Fibroblast of pulmonary artery (primary cell): Measurements from ENCODE around the gene YPEL4.

Experiments
- DNase-seq: peaks from one replicate; pipeline ENCODE4 v3.0.0-alpha.2; 2010; ENCODE audit warnings: low read depth
- H3K4me3 ChIP-seq: replicated peaks from 2 replicates; pipeline ENCODE4 v1.5.1; 2011; ENCODE audit warnings: low read depth, mild to moderate bottlenecking, control low read depth, low read length, moderate library complexity
- TF ChIP-seq, protein P1 (sequence below): IDR thresholded peaks from 2 replicates; pipeline ENCODE4 v1.5.1; 2011; ENCODE audit warnings: mild to moderate bottlenecking, control low read depth, low read length, inconsistent platforms; ENCODE audit errors: missing control alignments

Gene YPEL4

DNA sequence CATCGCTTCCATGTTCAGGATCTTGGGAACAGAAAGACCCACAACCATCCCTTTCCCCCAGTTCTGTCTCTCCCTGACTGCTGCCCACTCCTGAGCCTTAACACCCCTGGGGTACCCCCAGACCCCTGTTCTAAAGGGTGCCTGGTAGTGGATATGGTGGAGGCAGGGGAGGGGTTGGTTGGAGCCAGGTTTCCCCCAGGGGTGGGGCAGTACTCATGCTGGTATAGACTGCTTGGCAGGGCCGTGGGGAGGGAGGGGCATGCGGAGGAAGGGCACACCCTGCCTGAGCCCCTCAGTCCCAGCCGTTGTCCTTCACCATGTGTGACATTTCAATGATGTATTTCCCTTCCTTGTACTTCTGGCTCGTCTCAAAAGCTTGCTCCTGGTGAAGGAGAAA is 4.0 kb downstream of the YPEL4 start:
- TF ChIP-seq, protein P1, sequence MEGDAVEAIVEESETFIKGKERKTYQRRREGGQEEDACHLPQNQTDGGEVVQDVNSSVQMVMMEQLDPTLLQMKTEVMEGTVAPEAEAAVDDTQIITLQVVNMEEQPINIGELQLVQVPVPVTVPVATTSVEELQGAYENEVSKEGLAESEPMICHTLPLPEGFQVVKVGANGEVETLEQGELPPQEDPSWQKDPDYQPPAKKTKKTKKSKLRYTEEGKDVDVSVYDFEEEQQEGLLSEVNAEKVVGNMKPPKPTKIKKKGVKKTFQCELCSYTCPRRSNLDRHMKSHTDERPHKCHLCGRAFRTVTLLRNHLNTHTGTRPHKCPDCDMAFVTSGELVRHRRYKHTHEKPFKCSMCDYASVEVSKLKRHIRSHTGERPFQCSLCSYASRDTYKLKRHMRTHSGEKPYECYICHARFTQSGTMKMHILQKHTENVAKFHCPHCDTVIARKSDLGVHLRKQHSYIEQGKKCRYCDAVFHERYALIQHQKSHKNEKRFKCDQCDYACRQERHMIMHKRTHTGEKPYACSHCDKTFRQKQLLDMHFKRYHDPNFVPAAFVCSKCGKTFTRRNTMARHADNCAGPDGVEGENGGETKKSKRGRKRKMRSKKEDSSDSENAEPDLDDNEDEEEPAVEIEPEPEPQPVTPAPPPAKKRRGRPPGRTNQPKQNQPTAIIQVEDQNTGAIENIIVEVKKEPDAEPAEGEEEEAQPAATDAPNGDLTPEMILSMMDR, result no peak
- H3K4me3 ChIP-seq, result no peak overlapping the region
- DNase-seq, result no peak

DNA sequence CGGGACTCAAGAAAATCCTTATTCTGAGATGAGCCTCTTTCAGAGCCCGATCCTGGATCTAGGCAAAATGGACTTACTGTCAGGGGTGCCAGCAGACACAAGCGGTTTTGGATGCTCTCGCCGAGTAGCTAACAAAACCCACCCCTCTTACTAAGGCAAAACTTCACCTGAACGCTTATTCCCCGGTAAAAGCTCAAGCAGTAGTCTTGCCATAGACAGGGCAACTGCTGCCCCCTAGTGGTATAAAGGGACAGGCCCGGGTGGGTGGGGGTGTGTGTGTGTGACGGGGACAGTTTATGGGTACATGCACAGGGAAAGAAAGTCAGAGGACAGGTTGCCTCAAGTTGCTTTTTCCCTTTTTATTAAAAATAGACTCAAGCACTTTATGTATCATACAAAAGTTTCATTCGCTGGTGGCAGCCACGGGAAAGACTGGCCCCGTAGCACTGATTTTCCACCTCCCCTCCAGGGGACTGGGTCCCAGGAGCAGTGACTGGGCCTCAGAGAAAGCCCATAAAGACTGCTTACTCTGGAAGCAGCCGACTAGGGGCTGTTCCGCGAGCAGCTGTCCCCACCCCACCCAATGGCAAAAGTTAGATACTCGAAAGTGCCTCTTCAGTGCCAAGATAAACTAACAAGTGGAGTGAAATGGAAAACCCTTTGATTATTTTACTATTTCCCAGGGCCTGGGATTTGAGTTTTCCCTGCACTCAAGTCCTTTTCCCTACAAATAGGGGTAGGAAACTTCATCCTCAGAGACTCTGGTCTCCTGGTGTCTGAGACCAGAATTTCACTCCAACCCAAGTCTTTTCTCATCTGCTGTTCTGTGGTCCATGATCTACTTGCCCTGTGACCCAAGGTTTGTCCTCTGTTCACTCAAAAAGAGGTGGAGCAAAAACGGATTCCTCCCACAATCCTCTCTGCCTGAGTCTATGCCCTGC is 4.7 kb downstream of the YPEL4 start:
- TF ChIP-seq, protein P1, result peak; percentile 80
- peak; percentile 78 for DNase-seq
- H3K4me3 ChIP-seq, result no peak overlapping the region

DNA sequence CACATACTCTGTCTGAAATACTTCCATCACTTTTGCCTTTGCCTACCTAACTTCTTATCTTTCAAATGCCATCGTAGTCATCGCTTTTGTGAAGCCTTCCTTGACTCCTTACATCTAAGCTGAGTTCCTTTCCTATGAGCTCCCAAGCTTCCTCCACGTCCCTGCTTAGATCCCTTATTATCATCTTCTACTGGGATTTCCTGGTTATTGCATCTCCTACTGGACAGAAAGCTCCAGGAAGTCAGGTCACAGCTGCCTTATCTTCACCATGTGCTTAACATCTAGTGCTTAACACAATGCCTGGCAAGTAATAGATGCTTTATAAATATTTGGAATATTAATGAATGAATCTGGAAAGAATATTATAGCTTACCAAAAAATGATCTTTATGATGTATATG is 5.9 kb downstream of the YPEL4 start:
- H3K4me3 ChIP-seq, result no peak overlapping the region
- DNase-seq, result peak; percentile 57
- TF ChIP-seq, protein P1, result peak; percentile 33

DNA sequence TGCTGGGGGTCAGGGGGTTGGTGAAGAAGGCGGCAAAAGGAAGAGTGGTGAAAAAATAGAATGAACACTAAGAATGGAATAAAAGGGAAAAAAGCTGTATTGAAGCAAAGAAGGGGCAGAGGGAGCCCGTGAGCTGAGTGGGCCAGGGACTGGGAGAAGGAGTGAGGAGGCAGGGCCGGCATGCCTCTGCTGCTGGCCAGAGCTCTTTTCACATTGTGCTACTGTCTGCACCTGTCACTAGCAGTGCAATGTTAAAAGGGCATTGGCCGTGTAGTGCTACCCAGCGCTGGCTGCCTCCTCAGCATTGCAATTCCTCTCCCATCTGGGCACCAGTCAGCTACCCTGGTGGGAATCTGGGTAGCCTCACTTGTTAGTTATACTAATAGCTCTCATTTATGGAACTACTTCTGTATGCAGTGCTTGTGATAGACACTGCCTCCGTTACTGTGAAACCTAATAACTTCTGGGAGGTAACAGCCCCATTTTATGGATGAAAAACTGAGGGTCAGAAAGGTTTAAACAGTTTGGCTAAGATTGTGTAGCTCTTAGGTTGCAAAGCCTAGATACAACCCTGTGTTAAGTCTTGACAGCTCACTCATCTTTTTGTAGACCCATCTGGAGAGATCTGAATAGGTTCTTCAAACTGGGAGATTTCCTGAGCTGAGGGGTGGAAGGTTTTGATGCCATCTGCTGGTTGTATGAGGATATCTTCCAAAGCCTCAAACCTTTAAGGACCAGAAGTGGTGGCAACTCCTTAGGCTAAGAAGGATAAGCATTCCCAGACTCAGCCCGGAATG is 8.5 kb downstream of the YPEL4 start:
- peak overlapping the region; percentile 99 for H3K4me3 ChIP-seq
- peak; percentile 82 for DNase-seq
- TF ChIP-seq, protein P1, result peak; percentile 70

DNA sequence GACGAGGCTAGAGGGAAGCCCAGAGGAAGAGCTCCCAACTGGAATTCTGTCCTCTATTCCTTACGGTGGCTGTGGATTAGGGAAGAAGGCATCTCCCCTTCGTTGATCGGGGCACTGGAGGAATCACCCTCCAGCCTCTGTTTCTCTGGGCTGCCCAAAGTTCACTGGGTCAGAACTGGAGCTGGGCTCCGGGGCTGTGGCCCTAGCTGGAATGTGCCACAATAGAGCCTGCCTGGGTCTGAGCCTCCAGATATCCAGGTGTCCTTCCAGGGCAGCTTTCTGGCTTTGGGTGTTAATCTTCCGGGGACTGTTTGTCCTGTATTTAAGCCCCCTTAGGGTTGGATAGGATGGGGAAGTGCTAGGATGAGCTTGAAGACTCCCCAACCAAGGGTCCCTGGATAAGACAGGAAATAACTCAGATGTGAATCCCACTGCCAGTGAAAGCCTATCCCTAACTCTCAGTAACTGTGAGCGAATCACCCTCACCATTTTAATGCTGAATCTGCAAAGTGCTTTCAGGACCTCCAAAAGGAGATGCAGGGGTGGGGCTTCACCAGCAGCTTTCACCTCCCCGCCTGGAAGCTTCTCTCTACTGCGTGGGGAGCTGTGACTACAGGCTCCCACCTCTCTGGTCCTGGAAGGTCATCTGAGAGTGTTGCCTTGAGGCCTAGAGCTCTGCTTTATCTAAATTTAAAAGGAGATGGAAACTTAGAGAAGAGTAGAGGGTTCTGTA is 9.5 kb downstream of the YPEL4 start:
- no peak for DNase-seq
- peak overlapping the region; percentile 99 for H3K4me3 ChIP-seq
- TF ChIP-seq, protein P1, result no peak

DNA sequence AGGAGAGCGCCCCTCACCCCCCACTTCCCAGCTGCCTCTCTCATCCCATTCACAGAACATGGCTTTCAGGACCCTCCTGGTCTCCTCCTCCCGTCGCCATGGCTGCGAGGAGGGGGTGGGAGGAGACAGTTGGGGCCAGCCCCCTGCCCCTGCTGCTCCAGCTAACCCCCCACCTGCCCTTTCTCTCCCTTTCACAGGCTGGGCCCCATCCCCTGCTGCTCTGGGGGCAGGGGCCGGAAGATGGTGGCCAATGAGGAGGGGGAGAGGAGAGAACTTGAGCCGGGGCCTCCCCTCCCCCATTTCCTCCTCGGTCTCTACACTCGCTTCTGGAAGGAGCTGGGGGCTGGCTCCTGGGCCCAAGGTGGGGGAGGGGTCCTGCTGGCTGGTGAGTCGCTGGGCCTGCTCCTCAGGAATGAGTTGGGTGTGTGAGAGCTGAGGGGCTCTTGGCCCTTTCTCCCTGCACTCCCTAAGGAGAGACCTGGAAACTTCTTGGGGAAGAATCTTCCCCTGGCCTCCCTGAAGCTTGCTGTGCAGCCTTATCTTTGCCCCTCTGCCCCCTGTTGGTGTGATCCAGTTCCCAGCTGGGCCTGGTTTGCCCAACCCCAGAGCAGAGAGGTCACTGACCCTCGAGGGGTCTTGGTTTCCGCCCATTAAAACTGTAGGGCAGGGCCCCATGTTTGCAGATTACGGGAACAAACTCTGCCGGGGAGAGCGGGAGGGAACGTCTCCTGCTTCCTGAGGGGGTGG is 10.2 kb downstream of the YPEL4 start:
- H3K4me3 ChIP-seq, result peak overlapping the region; percentile 99
- TF ChIP-seq, protein P1, result no peak
- peak; percentile 80 for DNase-seq
